ENCODE data around the gene CYTH4.

DNA sequence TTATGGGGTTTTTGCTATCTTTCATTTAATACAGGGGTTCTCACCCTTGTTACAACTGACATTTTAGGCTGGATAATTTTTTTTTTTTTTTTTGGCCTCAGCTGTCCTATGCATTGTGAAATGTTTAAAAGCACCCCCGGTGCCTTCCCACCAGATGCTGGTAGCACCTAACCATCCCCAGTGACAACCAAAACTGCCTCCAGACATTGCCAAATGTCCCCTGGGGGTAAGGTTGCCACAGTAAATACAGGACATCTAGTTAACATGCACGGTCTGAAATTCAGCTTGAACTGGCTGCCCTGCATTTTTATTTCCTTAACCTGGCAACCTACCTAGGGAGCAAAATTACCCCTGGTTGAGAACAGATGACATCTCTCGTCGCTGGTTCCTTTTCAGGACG lies 72.4 kb downstream of the CYTH4 start:
- no peak for TF ChIP-seq EZH2 (IDR thresholded peaks at IDR 0.05; ENCODE audit: low read length)
- TF ChIP-seq, protein P1, sequence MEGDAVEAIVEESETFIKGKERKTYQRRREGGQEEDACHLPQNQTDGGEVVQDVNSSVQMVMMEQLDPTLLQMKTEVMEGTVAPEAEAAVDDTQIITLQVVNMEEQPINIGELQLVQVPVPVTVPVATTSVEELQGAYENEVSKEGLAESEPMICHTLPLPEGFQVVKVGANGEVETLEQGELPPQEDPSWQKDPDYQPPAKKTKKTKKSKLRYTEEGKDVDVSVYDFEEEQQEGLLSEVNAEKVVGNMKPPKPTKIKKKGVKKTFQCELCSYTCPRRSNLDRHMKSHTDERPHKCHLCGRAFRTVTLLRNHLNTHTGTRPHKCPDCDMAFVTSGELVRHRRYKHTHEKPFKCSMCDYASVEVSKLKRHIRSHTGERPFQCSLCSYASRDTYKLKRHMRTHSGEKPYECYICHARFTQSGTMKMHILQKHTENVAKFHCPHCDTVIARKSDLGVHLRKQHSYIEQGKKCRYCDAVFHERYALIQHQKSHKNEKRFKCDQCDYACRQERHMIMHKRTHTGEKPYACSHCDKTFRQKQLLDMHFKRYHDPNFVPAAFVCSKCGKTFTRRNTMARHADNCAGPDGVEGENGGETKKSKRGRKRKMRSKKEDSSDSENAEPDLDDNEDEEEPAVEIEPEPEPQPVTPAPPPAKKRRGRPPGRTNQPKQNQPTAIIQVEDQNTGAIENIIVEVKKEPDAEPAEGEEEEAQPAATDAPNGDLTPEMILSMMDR (optimal IDR thresholded peaks at IDR 0.05 in 1 of 3, IDR thresholded peaks at IDR 0.05 in 1 of 3, conservative IDR thresholded peaks at IDR 0.05 in 1 of 3; ENCODE audit: extremely low read depth in 1 of 3, insufficient read depth in 2 of 3, low read length in 3 of 3), result no peak
